HFFc6 (cell line): ENCODE results near the gene POU6F2. TPM values are rescaled to one million over a fixed set of nuclear protein-coding genes. Genes with fewer than 3 reads are reported as not detected.
A peak's percentile ranks its signal among the peaks of the same experiment; 100 is the strongest.

Experiments used
- DNase-seq: peaks from one replicate; pipeline ENCODE4 v3.0.0-alpha.2; 2018
- H3K27ac Mint-ChIP-seq: 2 replicates; pipeline ENCODE4 v1.8.0; 2020; ENCODE audit warnings: mild to moderate bottlenecking, mixed read lengths
- H3K27me3 Mint-ChIP-seq: 2 replicates; pipeline ENCODE4 v1.8.0; 2021; ENCODE audit warnings: mild to moderate bottlenecking, moderate library complexity, mixed read lengths; ENCODE audit not compliant: insufficient read depth
- H3K36me3 Mint-ChIP-seq: 2 replicates; pipeline ENCODE4 v1.8.0; 2021; ENCODE audit warnings: low read depth, mixed read lengths
- H3K4me1 Mint-ChIP-seq: 2 replicates; pipeline ENCODE4 v1.8.0; 2020; ENCODE audit warnings: low read depth, mixed read lengths
- H3K4me3 Mint-ChIP-seq: 2 replicates; pipeline ENCODE4 v1.8.0; 2020; ENCODE audit warnings: mild to moderate bottlenecking, moderate library complexity, mixed read lengths
- H3K9me3 Mint-ChIP-seq: 2 replicates; pipeline ENCODE4 v1.8.0; 2020; ENCODE audit warnings: mild to moderate bottlenecking, mixed read lengths
- total RNA-seq, 6 experiments: library from RNA; stranded (reverse); fragmentation: NEBNext Ultra II Directional; extraction: Animal tissue kit (Norgen Biotek cat#: 25700); gene quantifications; 2 replicates in 1 of 6; 3 replicates in 5 of 6; pipeline ENCODE4 v1.2.3, GENCODE V29; 2021
- TF ChIP-seq, protein P1 (sequence below): fragments of 200-600 bp; sonication (generic); IDR thresholded peaks from 2 replicates; pipeline ENCODE4 v1.5.0; 2021; ENCODE audit warnings: antibody characterized with exemption, mild to moderate bottlenecking

Gene POU6F2
- total RNA-seq, 6 experiments from 2014 or later = not detected

DNA sequence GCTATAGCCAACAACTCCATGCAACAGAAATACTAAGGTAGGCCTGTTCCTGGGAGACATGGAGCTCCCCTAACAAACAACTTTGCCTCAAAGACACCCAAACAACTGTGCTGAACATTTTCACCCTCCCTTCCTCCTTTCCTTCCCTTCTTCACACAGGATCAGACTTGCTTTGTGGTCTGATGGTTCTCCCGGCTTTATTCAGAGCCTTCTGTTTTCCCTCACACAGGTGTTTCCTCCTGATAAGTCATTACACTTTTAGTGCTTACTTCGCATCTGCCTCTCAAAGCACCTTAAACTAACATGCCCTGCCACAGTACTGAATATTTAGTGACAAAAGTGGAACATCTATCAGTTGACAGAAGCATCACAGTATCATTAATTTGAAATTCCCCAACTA lies 532.2 kb downstream of the POU6F2 start:
- DNase-seq = no peak
- H3K9me3 Mint-ChIP-seq = no peaks in the 10 kb centered on the region
- peaks cover 13% of the 10 kb centered on the region for H3K27me3 Mint-ChIP-seq
- H3K4me3 Mint-ChIP-seq = no peak overlapping the region
- peaks cover 20% of the 10 kb centered on the region for H3K4me1 Mint-ChIP-seq
- TF ChIP-seq, protein P1, sequence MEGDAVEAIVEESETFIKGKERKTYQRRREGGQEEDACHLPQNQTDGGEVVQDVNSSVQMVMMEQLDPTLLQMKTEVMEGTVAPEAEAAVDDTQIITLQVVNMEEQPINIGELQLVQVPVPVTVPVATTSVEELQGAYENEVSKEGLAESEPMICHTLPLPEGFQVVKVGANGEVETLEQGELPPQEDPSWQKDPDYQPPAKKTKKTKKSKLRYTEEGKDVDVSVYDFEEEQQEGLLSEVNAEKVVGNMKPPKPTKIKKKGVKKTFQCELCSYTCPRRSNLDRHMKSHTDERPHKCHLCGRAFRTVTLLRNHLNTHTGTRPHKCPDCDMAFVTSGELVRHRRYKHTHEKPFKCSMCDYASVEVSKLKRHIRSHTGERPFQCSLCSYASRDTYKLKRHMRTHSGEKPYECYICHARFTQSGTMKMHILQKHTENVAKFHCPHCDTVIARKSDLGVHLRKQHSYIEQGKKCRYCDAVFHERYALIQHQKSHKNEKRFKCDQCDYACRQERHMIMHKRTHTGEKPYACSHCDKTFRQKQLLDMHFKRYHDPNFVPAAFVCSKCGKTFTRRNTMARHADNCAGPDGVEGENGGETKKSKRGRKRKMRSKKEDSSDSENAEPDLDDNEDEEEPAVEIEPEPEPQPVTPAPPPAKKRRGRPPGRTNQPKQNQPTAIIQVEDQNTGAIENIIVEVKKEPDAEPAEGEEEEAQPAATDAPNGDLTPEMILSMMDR = no peak
- no peaks in the 10 kb centered on the region for H3K36me3 Mint-ChIP-seq
- H3K27ac Mint-ChIP-seq = no peak overlapping the region

DNA sequence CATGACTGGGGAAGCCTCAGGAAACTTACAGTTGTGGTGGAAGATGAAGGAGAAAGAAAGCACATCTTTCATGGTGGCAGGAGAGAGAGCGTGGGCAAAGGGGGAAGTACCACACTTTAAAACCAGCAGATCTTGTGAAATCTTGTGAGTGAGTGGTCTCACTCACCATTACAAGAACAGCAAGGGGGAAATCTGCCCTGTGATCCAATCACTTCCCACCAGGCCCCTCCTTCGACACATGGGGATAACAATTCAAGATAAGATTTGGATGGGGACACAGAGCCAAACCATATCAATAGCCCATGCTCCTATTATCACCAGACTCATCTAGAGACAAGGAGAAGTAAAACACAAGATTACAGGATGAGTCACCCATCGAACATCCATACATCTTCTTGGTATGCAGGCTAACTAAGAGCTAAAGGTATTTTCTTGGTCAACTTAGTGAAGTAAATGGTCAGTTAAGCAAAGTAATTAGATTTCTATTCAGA lies 533.2 kb downstream of the POU6F2 start:
- TF ChIP-seq, protein P1 = no peak
- Mint-ChIP-seq H3K4me3 (no peak overlapping the region), H3K36me3 (no peaks in the 10 kb centered on the region), H3K4me1 (peaks cover 15% of the 10 kb centered on the region), H3K27ac (no peak overlapping the region), H3K9me3 (no peaks in the 10 kb centered on the region), H3K27me3 (peaks cover 17% of the 10 kb centered on the region)
- DNase-seq = peak; percentile 32

DNA sequence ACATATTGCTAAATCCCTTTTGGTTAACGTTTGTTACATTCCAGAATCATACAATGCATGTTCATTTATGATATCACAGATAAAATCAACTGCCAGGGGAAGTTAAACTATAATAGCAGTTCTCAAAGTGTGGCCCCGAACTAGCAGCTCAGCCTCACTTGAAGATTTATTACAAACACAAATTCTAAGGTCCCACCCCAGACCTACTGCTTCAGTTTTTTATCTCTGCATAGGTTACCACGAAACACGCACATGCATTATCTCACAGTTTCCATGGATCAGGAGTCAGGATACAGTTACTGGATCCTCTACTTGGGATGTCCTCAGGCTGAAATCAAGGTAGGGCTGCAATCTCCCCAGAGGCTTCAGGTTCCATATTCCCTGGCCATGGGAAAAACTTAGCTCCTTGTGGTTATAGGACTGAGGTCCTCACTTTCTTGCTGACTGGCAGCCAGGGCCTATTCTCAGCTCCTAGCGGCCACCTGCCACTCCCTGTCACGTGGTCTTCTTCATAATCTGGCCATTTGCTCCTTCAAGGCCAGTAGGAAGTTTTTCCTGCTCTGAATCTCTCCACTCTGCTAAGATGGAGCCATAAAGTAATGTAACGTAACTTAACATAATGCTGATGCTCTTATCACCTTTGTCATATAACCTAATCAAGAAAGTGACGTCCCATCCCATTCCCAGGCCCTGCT lies 538.0 kb downstream of the POU6F2 start:
- peaks cover 28% of the 10 kb centered on the region for H3K27me3 Mint-ChIP-seq
- no peak overlapping the region for H3K4me3 Mint-ChIP-seq
- peaks cover 12% of the 10 kb centered on the region for H3K4me1 Mint-ChIP-seq
- no peak overlapping the region for H3K27ac Mint-ChIP-seq
- no peak for DNase-seq
- TF ChIP-seq, protein P1 = no peak
- no peaks in the 10 kb centered on the region for H3K36me3 Mint-ChIP-seq
- H3K9me3 Mint-ChIP-seq = no peaks in the 10 kb centered on the region

DNA sequence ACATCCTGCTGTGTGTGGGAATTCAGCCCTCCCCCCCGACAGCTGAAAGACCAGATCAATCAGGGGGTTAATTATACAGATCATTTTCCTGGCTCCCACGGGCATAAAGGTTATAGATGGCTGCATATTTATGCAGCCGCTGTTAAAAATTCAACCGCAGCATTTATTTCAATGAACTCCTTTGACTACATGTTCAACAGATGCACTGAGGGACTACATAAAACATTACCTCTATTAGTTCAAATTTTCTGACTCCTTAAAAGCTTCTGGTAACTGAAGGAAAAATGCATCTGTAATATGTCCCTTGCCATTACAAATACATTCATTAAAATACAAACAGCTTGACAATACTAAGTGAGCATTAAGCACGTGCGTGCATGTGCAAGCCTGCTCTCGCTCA lies 538.8 kb downstream of the POU6F2 start:
- no peaks in the 10 kb centered on the region for H3K36me3 Mint-ChIP-seq
- TF ChIP-seq, protein P1 = no peak
- H3K27ac Mint-ChIP-seq = no peak overlapping the region
- H3K27me3 Mint-ChIP-seq = peaks cover 28% of the 10 kb centered on the region
- no peak for DNase-seq
- no peaks in the 10 kb centered on the region for H3K9me3 Mint-ChIP-seq
- H3K4me1 Mint-ChIP-seq = peaks cover 4% of the 10 kb centered on the region
- H3K4me3 Mint-ChIP-seq = no peak overlapping the region

DNA sequence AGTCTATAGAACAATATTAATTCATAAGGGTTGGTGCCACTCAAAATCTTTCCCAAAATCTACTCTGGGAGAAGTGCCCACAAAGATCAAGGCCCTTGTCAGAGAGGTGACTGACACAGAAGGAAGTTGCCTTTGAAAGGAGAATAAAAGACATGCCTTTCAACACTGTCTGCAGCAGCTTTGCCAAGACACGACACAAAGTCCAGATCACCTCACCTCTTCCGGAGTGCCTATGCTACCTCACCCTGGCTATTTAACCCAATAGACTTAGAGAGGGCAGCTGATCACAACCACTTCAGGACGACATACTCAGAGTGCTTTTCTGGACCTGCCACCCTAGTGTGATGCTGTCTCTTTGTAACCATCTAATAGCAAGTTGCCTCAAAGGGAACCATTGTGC lies 539.5 kb downstream of the POU6F2 start:
- Mint-ChIP-seq H3K9me3 (no peaks in the 10 kb centered on the region), H3K27ac (no peak overlapping the region), H3K36me3 (no peaks in the 10 kb centered on the region), H3K4me1 (no peaks in the 10 kb centered on the region), H3K4me3 (no peak overlapping the region), H3K27me3 (peaks cover 28% of the 10 kb centered on the region)
- TF ChIP-seq, protein P1 = no peak
- no peak for DNase-seq

Other genes with a start within 250 kb of the POU6F2 start
- gene VPS41, start 68.7 kb upstream of the POU6F2 start, total RNA-seq = 10 to 100 TPM; 58.6 to 75.5 (median 64.4) TPM